ENCODE measurements around the gene CCNY.
A peak's percentile ranks its signal among the peaks of the same experiment; 100 is the strongest.

CCNY gene

GRCh38 chr10:35367107-35367859, 31.0 kb downstream of the CCNY start:
- Histone ChIP-seq H3K27ac (no peak overlapping the region; a peak in 1 of 22 replicates), H3K9ac (0 out of 22 replicates have a peak overlapping the region, but pooled peaks of 1 of the 11 experiments have one; percentile 1)

GRCh38 chr10:35367982-35368381, 31.7 kb downstream of the CCNY start:
- Histone ChIP-seq H3K4me1 (peaks cover 58 to 74% (median 63%) of the 10 kb centered on the region in 10 experiments), H3K36me3 (peaks cover 0 to 7% (median 3%) of the 10 kb centered on the region in 11 experiments; a peak in 8 of 22 replicates), H3K9me3 (replicated peaks in 1 of 11) (peaks cover 0 to 5% (median 0%) of the 10 kb centered on the region in 11 experiments; a peak in 4 of 22 replicates), H3K4me2 (peak overlapping the region; percentile 67 to 92 (median 85); a peak in 21 of 22 replicates), H3K27me3 (no peaks in the 10 kb centered on the region), H3K27ac (peak overlapping the region in 5 of 11 experiments; percentile 40 to 65 (median 56); a peak in 5 of 22 replicates), H3K4me3 (no peak overlapping the region), H4K20me1 (peaks cover 54 to 100% (median 89%) of the 10 kb centered on the region in 11 experiments), H3K9ac (peak overlapping the region in 3 of 11 experiments; percentile 1 to 38 (median 15); a peak in 2 of 22 replicates)
- no peak for TF ChIP-seq Cebpa-rat (IDR thresholded peaks at IDR 0.05)

More at GRCh38 chr10:35367107-35367859, 31.0 kb downstream of the CCNY start:
- Histone ChIP-seq H3K4me2 (peak overlapping the region; percentile 67 to 92 (median 85); a peak in 20 of 22 replicates), H3K4me3 (no peak overlapping the region), H3K36me3 (peaks cover 0 to 14% (median 8%) of the 10 kb centered on the region in 11 experiments; a peak in 8 of 22 replicates), H4K20me1 (peaks cover 57 to 100% (median 95%) of the 10 kb centered on the region in 11 experiments), H3K9me3 (replicated peaks in 1 of 11) (peaks cover 0 to 10% (median 0%) of the 10 kb centered on the region in 11 experiments; a peak in 4 of 22 replicates), H3K27me3 (no peaks in the 10 kb centered on the region), H3K4me1 (peaks cover 51 to 67% (median 56%) of the 10 kb centered on the region in 10 experiments)
- no peak for TF ChIP-seq Cebpa-rat (IDR thresholded peaks at IDR 0.05)

GRCh38 chr10:35368485-35369048, 32.3 kb downstream of the CCNY start:
- Histone ChIP-seq H4K20me1 (peaks cover 53 to 99% (median 87%) of the 10 kb centered on the region in 11 experiments), H3K9ac (peak overlapping the region in 10 of 11 experiments; percentile 15 to 59 (median 48); a peak in 17 of 22 replicates), H3K36me3 (0 out of 22 replicates have a peak, but pooled peaks cover 0 to under 1% (median 0%) of the 10 kb centered on the region in 11 experiments), H3K27ac (peak overlapping the region; percentile 25 to 67 (median 57); a peak in 19 of 22 replicates), H3K4me2 (peak overlapping the region; percentile 67 to 92 (median 85)), H3K4me3 (peak overlapping the region in 1 of 10 experiments; percentile 3; a peak in 1 of 20 replicates), H3K4me1 (peaks cover 64 to 79% (median 68%) of the 10 kb centered on the region in 10 experiments), H3K27me3 (no peaks in the 10 kb centered on the region), H3K9me3 (replicated peaks in 1 of 11) (no peaks in the 10 kb centered on the region)
- no peak for TF ChIP-seq Cebpa-rat (IDR thresholded peaks at IDR 0.05)

DNA sequence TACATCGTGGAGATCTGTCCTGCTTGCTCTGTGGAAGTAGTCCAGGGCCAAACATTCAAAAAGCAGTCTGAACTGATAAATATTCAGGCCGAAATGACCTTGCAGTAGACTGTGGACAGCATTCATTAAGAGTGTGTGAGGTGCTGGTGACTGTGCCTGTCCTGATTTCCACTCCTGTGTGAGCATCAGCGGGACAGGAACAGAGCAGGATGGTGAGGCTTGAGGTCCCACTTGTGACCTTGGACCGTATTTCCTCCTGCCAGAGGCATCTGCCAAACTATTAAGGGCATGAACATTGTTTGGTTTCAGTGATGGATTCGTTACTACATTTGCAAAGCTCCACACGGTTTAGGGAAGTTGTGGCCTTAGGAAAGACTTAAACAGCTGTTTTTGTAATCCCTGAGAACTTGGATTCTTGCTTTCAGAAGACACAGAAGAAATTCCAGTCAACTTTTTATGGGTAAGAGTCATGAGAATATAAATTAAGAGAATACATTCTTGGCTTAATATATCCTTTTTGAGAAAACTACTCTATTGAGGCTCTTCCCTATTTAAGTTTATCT, 32.8 kb downstream of the CCNY start:
- Histone ChIP-seq H3K9ac (peak overlapping the region in 9 of 11 experiments; percentile 10 to 59 (median 47); a peak in 15 of 22 replicates), H3K4me2 (peak overlapping the region; percentile 67 to 92 (median 85)), H3K4me1 (peaks cover 69 to 85% (median 74%) of the 10 kb centered on the region in 10 experiments), H3K27ac (peak overlapping the region; percentile 25 to 67 (median 57); a peak in 19 of 22 replicates), H4K20me1 (peaks cover 50 to 99% (median 87%) of the 10 kb centered on the region in 11 experiments; a peak in 21 of 22 replicates), H3K9me3 (replicated peaks in 1 of 11) (no peaks in the 10 kb centered on the region), H3K4me3 (no peak overlapping the region; a peak in 1 of 20 replicates), H3K27me3 (no peaks in the 10 kb centered on the region), H3K36me3 (no peaks in the 10 kb centered on the region)
- TF ChIP-seq Cebpa-rat (IDR thresholded peaks at IDR 0.05) = no peak

DNA sequence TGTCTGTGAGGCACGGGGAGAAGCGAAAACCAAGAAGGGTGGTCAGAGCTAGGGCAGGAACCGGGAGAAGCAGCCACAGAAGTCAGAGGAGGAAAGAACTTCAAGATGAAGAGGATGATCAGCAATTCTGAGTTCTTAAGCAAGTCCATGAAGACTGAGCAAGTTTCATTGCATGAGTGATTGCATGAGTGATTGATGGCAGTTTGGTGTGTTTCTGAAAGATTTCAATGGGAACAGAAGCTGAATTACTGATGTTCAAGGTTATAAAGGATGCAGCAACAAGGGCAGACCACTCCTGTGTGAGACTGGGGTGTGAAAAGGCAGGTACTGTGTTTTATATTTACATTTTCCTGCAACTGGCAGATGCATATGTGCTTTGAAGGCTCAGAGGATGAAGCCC, 35.4 kb downstream of the CCNY start:
- peak overlapping the region; percentile 13 to 65 (median 44); a peak in 17 of 22 replicates for H3K9ac ChIP-seq
- H3K27ac ChIP-seq = peak overlapping the region; percentile 55 to 78 (median 61); a peak in 21 of 22 replicates
- peaks cover 51 to 99% (median 87%) of the 10 kb centered on the region in 11 experiments; a peak in 21 of 22 replicates for H4K20me1 ChIP-seq
- H3K4me3 ChIP-seq = peak overlapping the region in 2 of 10 experiments; percentile 7 to 20; a peak in 3 of 20 replicates
- H3K9me3 ChIP-seq (replicated peaks in 1 of 11) = peaks cover 0 to 6% (median 0%) of the 10 kb centered on the region in 11 experiments; a peak in 3 of 22 replicates
- TF ChIP-seq Cebpa-rat (IDR thresholded peaks at IDR 0.05) = no peak
- peaks cover 93 to 100% (median 97%) of the 10 kb centered on the region in 10 experiments for H3K4me1 ChIP-seq
- peaks cover 0 to 11% (median 0%) of the 10 kb centered on the region in 11 experiments; a peak in 2 of 22 replicates for H3K36me3 ChIP-seq
- H3K4me2 ChIP-seq = peak overlapping the region; percentile 70 to 93 (median 82)
- no peaks in the 10 kb centered on the region for H3K27me3 ChIP-seq

GRCh38 chr10:35372329-35372728, 36.0 kb downstream of the CCNY start:
- H3K4me3 ChIP-seq = peak overlapping the region in 2 of 10 experiments; percentile 7 to 20; a peak in 2 of 20 replicates
- peak overlapping the region; percentile 70 to 93 (median 82) for H3K4me2 ChIP-seq
- H3K9ac ChIP-seq = peak overlapping the region in 10 of 11 experiments; percentile 24 to 69 (median 42); a peak in 17 of 22 replicates
- peak overlapping the region; percentile 42 to 78 (median 61); a peak in 21 of 22 replicates for H3K27ac ChIP-seq
- H3K36me3 ChIP-seq = peaks cover 0 to 11% (median 0%) of the 10 kb centered on the region in 11 experiments; a peak in 2 of 22 replicates
- no peak for TF ChIP-seq Cebpa-rat (IDR thresholded peaks at IDR 0.05)
- H3K27me3 ChIP-seq = no peaks in the 10 kb centered on the region
- peaks cover 46 to 99% (median 81%) of the 10 kb centered on the region in 11 experiments; a peak in 21 of 22 replicates for H4K20me1 ChIP-seq
- H3K4me1 ChIP-seq = peaks cover 97 to 100% (median 98%) of the 10 kb centered on the region in 10 experiments
- peaks cover 0 to 6% (median 0%) of the 10 kb centered on the region in 11 experiments; a peak in 3 of 22 replicates for H3K9me3 ChIP-seq (replicated peaks in 1 of 11)

GRCh38 chr10:35375091-35375765, 38.9 kb downstream of the CCNY start:
- Histone ChIP-seq H3K9me3 (replicated peaks in 1 of 11) (peaks cover 0 to 6% (median 0%) of the 10 kb centered on the region in 11 experiments; a peak in 3 of 22 replicates), H3K4me2 (peak overlapping the region; percentile 52 to 93 (median 81)), H3K4me1 (peaks cover 95 to 100% (median 97%) of the 10 kb centered on the region in 10 experiments), H4K20me1 (peaks cover 40 to 99% (median 70%) of the 10 kb centered on the region in 11 experiments; a peak in 20 of 22 replicates), H3K36me3 (peaks cover 0 to 11% (median 0%) of the 10 kb centered on the region in 11 experiments; a peak in 2 of 22 replicates), H3K9ac (peak overlapping the region in 1 of 11 experiments; percentile 15; a peak in 2 of 22 replicates), H3K27ac (peak overlapping the region in 10 of 11 experiments; percentile 8 to 51 (median 30); a peak in 15 of 22 replicates), H3K4me3 (no peak overlapping the region; a peak in 1 of 20 replicates), H3K27me3 (no peaks in the 10 kb centered on the region)
- TF ChIP-seq Cebpa-rat (IDR thresholded peaks at IDR 0.05) = no peak

Measured in BLaER1 treated with 17β-estradiol and CSF1 and Interleukin-3, amounts not matched to agents 10 nM and 100 nM (cell line).